WTC11 (cell line): ENCODE measurements around the gene CREBRF.

Experiments used
- CREM ChIP-seq: sonication (generic); formaldehyde crosslinking; IDR thresholded peaks from 2 replicates; pipeline ENCODE4 v1.8.1; 2022; ENCODE audit warnings: mild to moderate bottlenecking, missing genetic modification reagents, moderate library complexity
- CTCF ChIP-seq: fragments of 200-600 bp; IDR thresholded peaks from 2 replicates; pipeline ENCODE4 v1.8.0; 2022; ENCODE audit warnings: antibody characterized with exemption
- IRF2 ChIP-seq: sonication (generic); formaldehyde crosslinking; IDR thresholded peaks from 2 replicates; pipeline ENCODE4 v1.8.0; 2022; ENCODE audit warnings: low read depth, missing genetic modification reagents, borderline replicate concordance
- SP1 ChIP-seq: sonication (generic); formaldehyde crosslinking; conservative IDR thresholded peaks from 2 replicates; pipeline ENCODE4 v1.8.1; 2022; ENCODE audit warnings: missing genetic modification reagents
- TP53 ChIP-seq: sonication (generic); formaldehyde crosslinking; IDR thresholded peaks from 2 replicates; pipeline ENCODE4 v1.8.1; 2023; ENCODE audit warnings: mild to moderate bottlenecking, missing genetic modification reagents
- USF1 ChIP-seq: sonication (generic); formaldehyde crosslinking; IDR thresholded peaks from 2 replicates; pipeline ENCODE4 v1.8.0; 2022; ENCODE audit warnings: mild to moderate bottlenecking, missing genetic modification reagents
- ZBTB43 ChIP-seq: sonication (generic); formaldehyde crosslinking; IDR thresholded peaks from 2 replicates; pipeline ENCODE4 v1.8.1; 2023; ENCODE audit warnings: mild to moderate bottlenecking, missing genetic modification reagents

- TF ChIP-seq CTCF = no peak
- no peak for TF ChIP-seq CREM (CRISPR knock-in tag)
- TF ChIP-seq SP1 (CRISPR knock-in tag) = no peak
- no peak for TF ChIP-seq TP53
- TF ChIP-seq ZBTB43 = no peak
- no peak for TF ChIP-seq USF1 (CRISPR knock-in tag)
- no peak for TF ChIP-seq IRF2 (CRISPR knock-in tag)
Observed at GRCh38 chr5:173187054-173187743, 131.0 kb downstream of the CREBRF start.
